ENCODE measurements around the gene ECSIT.
"Not testable (repeated sequence)": the region's sequence is repeated elsewhere in the genome, so short reads cannot be mapped to it uniquely, and the experiment has no call there.

Gene ECSIT

GRCh38 chr19:11528551-11529341, at the start of gene ECSIT:
Gene ECSIT (minus strand): TSS chr19:11529134. CDS start chr19:11519170, 9,964 bp downstream.
- peak; percentile 94 for DNase-seq

GRCh38 chr19:11577451-11578257, 48.7 kb upstream of the ECSIT start, which contains the start of gene ACP5:
Gene ACP5 (minus strand): TSS chr19:11577645. CDS start chr19:11577317, 328 bp downstream.
- DNase-seq, result no peak

GRCh38 chr19:11576227-11576626, 47.3 kb upstream of the ECSIT start:
- no peak for DNase-seq

GRCh38 chr19:11574689-11575088, 45.8 kb upstream of the ECSIT start:
- no peak for DNase-seq

GRCh38 chr19:11573763-11574162, 44.8 kb upstream of the ECSIT start:
- not testable (repeated sequence) for DNase-seq

GRCh38 chr19:11573354-11573753, 44.4 kb upstream of the ECSIT start:
- DNase-seq, result not testable (repeated sequence)

GRCh38 chr19:11570039-11570462, 41.1 kb upstream of the ECSIT start:
- DNase-seq, result no peak

GRCh38 chr19:11566164-11566563, 37.2 kb upstream of the ECSIT start:
- DNase-seq, result no peak

GRCh38 chr19:11565649-11565980, 36.7 kb upstream of the ECSIT start:
- not testable (repeated sequence) for DNase-seq

GRCh38 chr19:11564082-11564807, 35.3 kb upstream of the ECSIT start:
- not testable (repeated sequence) for DNase-seq

- DNase-seq, result no peak
These were observed 34.6 kb upstream of the ECSIT start for GRCh38 chr19:11563532-11563931.

- DNase-seq, result peak; percentile 9 to 45
These were observed 31.6 kb upstream of the ECSIT start for GRCh38 chr19:11560404-11561051.

- DNase-seq, result peak; percentile 96 to 97
These were observed 30.2 kb upstream of the ECSIT start, which contains the start of gene ELOF1 for GRCh38 chr19:11558881-11559828. Gene ELOF1 (minus strand): TSS chr19:11559230. CDS start chr19:11554347, 4,883 bp downstream.

GRCh38 chr19:11556634-11557420, 27.9 kb upstream of the ECSIT start:
- DNase-seq, result no peak

- DNase-seq, result no peak
These were observed 26.3 kb upstream of the ECSIT start for GRCh38 chr19:11555246-11555645.

GRCh38 chr19:11554160-11554559, 25.2 kb upstream of the ECSIT start:
- no peak for DNase-seq

- DNase-seq, result no peak
These were observed 23.9 kb upstream of the ECSIT start for GRCh38 chr19:11552666-11553372.

GRCh38 chr19:11551603-11552235, 22.8 kb upstream of the ECSIT start:
- no peak for DNase-seq

- no peak for DNase-seq
These were observed 21.3 kb upstream of the ECSIT start for GRCh38 chr19:11550265-11550664.
